Ishikawa (cell line): ENCODE measurements around the gene NUP50.

Source experiments
- CEBPB ChIP-seq: IDR thresholded peaks from 2 replicates; pipeline ENCODE4 v1.6.1; 2012
- EGR1 ChIP-seq: IDR thresholded peaks from 2 replicates; pipeline ENCODE4 v1.6.1; 2012
- EP300 ChIP-seq: IDR thresholded peaks from 2 replicates; pipeline ENCODE4 v1.6.1; 2012; ENCODE audit warnings: borderline replicate concordance
- FOXM1 ChIP-seq: IDR thresholded peaks from 2 replicates; pipeline ENCODE4 v1.6.1; 2012; ENCODE audit warnings: low read depth, borderline replicate concordance
- NFIC ChIP-seq: IDR thresholded peaks from 2 replicates; pipeline ENCODE4 v1.6.1; 2012
- RAD21 ChIP-seq: IDR thresholded peaks from 2 replicates; pipeline ENCODE4 v1.6.1; 2012; ENCODE audit warnings: low read depth
- REST ChIP-seq: IDR thresholded peaks from 2 replicates; pipeline ENCODE4 v1.6.1; 2012; ENCODE audit warnings: low read depth, mild to moderate bottlenecking
- TAF1 ChIP-seq: IDR thresholded peaks from 2 replicates; pipeline ENCODE4 v1.6.1; 2012; ENCODE audit warnings: low read depth, mild to moderate bottlenecking
- YY1 ChIP-seq: IDR thresholded peaks from 2 replicates; pipeline ENCODE4 v1.6.1; 2012; ENCODE audit warnings: low read depth
- TF ChIP-seq, protein P1 (sequence below): IDR thresholded peaks from 2 replicates; pipeline ENCODE4 v1.6.1; 2012
- TF ChIP-seq, protein P2 (sequence below): IDR thresholded peaks from 2 replicates; pipeline ENCODE4 v1.6.1; 2012

- TF ChIP-seq EP300 (no peak), REST (no peak), RAD21 (no peak), EGR1 (no peak), YY1 (no peak), TAF1 (no peak), NFIC (no peak), CEBPB (no peak), FOXM1 (no peak)
- TF ChIP-seq, protein P1, sequence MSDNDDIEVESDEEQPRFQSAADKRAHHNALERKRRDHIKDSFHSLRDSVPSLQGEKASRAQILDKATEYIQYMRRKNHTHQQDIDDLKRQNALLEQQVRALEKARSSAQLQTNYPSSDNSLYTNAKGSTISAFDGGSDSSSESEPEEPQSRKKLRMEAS, result no peak
- TF ChIP-seq, protein P2, sequence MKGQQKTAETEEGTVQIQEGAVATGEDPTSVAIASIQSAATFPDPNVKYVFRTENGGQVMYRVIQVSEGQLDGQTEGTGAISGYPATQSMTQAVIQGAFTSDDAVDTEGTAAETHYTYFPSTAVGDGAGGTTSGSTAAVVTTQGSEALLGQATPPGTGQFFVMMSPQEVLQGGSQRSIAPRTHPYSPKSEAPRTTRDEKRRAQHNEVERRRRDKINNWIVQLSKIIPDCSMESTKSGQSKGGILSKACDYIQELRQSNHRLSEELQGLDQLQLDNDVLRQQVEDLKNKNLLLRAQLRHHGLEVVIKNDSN, result no peak
Measured at GRCh38 chr22:45120931-45121330, 42.8 kb upstream of the NUP50 start.
